KMS-11 (cell line): ENCODE data around the gene SAXO2.

Source experiments
- H2AFZ ChIP-seq: fragments of 200-600 bp; sonication (generic); 2 replicates; pipeline ENCODE4 v1.6.1; 2016; ENCODE audit warnings: antibody characterized with exemption, mixed run types, low read depth
- H3K27ac ChIP-seq: fragments of 200-600 bp; sonication (generic); 2 replicates; pipeline ENCODE4 v1.6.1; 2016; ENCODE audit warnings: mild to moderate bottlenecking, mixed run types
- H3K27me3 ChIP-seq: fragments of 200-600 bp; sonication (generic); 2 replicates; pipeline ENCODE4 v1.6.1; 2017; ENCODE audit warnings: mild to moderate bottlenecking, low read depth, mixed run types, moderate library complexity; ENCODE audit not compliant: insufficient read depth
- H3K36me3 ChIP-seq: fragments of 200-600 bp; sonication (generic); 2 replicates; pipeline ENCODE4 v1.6.1; 2017; ENCODE audit warnings: mild to moderate bottlenecking, mixed run types; ENCODE audit not compliant: insufficient read depth
- H3K4me1 ChIP-seq: fragments of 200-600 bp; sonication (generic); 2 replicates; pipeline ENCODE4 v1.6.1; 2016; ENCODE audit warnings: mild to moderate bottlenecking, low read depth, mixed run types; ENCODE audit not compliant: poor library complexity, severe bottlenecking
- H3K4me2 ChIP-seq: fragments of 200-600 bp; sonication (generic); 2 replicates; pipeline ENCODE4 v1.7.0; 2016; ENCODE audit warnings: mild to moderate bottlenecking, mixed run types
- H3K4me3 ChIP-seq: fragments of 200-600 bp; sonication (generic); IDR thresholded peaks from 2 replicates; pipeline ENCODE4 v1.6.1; 2017; ENCODE audit warnings: low read depth, low read length, mixed read lengths; ENCODE audit not compliant: insufficient read depth
- H3K79me2 ChIP-seq: fragments of 200-600 bp; sonication (generic); 2 replicates; pipeline ENCODE4 v1.6.1; 2016; ENCODE audit warnings: low read depth, mixed run types; ENCODE audit not compliant: insufficient read depth
- H3K9ac ChIP-seq: fragments of 200-600 bp; sonication (generic); 2 replicates; pipeline ENCODE4 v1.6.1; 2016; ENCODE audit warnings: mild to moderate bottlenecking, mixed run types
- H4K20me1 ChIP-seq: fragments of 200-600 bp; sonication (generic); 2 replicates; pipeline ENCODE4 v1.6.1; 2016; ENCODE audit warnings: mild to moderate bottlenecking, mixed run types; ENCODE audit not compliant: insufficient read depth
- TF ChIP-seq, protein P1 (sequence below): fragments of 200-600 bp; sonication (generic); conservative IDR thresholded peaks from 2 replicates; pipeline ENCODE4 v1.6.1; 2017; ENCODE audit warnings: low read depth, mild to moderate bottlenecking, antibody characterized with exemption, low read length, moderate library complexity, mixed read lengths

Gene SAXO2

DNA sequence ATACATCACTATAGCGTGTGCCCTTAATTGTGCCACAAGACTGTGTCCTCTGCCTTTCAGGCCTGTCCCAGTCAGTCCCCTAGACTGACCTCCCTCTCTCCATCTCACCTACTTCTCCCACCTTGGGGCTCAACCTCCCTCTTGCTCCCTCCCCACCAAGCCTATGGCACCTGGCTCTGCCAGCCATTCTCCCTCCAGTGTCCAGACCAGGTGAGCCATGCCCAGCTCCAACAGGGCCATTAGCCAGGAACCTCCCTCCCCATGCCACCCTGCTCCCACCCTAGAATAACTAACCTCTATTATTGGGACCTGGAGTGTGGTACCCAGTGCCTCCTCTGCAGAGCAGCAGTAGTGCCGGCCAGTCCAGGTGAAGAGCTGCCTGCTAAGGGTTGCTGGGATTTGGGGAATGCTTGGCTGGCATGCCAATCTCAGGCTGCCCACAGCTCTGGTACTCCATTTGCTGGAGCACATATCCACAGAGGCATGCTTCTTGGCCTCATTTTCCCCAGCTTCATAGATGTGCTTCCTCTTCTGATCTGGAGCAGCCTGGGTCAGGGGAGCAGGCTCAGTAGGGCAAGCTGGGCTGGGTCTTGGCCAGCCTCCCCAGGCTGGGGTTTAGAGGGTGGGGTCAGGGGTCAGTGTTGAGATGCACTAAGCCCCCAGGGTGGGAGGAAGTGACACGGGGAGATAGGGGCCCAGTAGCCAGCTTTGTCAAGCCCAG lies 38.8 kb downstream of the SAXO2 start:
- no peaks in the 10 kb centered on the region for H3K27me3 ChIP-seq
- TF ChIP-seq, protein P1, sequence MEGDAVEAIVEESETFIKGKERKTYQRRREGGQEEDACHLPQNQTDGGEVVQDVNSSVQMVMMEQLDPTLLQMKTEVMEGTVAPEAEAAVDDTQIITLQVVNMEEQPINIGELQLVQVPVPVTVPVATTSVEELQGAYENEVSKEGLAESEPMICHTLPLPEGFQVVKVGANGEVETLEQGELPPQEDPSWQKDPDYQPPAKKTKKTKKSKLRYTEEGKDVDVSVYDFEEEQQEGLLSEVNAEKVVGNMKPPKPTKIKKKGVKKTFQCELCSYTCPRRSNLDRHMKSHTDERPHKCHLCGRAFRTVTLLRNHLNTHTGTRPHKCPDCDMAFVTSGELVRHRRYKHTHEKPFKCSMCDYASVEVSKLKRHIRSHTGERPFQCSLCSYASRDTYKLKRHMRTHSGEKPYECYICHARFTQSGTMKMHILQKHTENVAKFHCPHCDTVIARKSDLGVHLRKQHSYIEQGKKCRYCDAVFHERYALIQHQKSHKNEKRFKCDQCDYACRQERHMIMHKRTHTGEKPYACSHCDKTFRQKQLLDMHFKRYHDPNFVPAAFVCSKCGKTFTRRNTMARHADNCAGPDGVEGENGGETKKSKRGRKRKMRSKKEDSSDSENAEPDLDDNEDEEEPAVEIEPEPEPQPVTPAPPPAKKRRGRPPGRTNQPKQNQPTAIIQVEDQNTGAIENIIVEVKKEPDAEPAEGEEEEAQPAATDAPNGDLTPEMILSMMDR: no peak
- H3K36me3 ChIP-seq: no peaks in the 10 kb centered on the region
- H3K4me2 ChIP-seq: no peak overlapping the region
- no peaks in the 10 kb centered on the region for H3K79me2 ChIP-seq
- no peak overlapping the region for H3K9ac ChIP-seq
- no peaks in the 10 kb centered on the region for H3K4me1 ChIP-seq
- H4K20me1 ChIP-seq: no peaks in the 10 kb centered on the region
- no peak overlapping the region for H2AFZ ChIP-seq
- no peak overlapping the region for H3K27ac ChIP-seq
- no peak overlapping the region for H3K4me3 ChIP-seq

DNA sequence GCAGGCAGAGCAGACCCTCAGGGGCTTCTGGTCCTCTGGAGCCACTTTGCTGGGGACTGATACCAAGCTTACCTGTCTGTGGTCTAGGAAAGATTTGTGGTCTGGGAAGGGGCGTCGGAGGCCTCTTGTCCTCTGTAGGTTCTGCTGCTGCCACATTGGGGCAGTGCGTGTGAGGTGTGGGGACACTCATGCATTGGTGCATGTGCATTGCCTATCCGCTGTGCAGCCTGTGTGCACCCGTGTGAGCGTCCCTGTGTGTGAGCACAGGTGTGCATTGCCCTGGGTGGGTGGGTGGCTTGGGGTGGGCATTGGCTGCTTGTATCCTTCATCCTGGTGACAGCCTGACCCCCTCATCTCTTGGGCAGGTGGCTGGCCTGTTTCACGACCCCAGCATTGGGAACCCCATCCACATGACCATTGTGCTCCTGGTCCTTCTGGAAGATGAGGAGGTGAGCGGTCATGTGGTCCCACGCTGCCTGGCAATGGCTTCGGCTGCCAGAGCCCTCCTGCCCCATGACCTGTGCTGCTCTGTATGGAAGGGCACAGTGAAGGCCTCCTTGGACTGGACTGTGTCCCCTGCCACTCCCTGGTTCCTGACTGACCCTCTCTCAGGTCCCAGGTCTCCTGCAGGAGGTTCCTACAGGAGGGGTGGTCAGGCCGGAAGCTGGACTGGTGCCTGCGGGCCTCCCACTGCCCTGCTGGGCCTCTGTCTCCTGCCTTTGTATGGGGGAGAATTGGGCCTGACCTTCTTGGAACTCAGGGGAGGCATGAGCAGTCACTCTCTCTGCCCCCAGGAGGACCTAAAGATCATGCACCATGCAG lies 41.5 kb downstream of the SAXO2 start:
- Histone ChIP-seq H3K4me1 (no peaks in the 10 kb centered on the region), H3K4me2 (no peak overlapping the region), H4K20me1 (no peaks in the 10 kb centered on the region), H3K27me3 (no peaks in the 10 kb centered on the region), H3K36me3 (no peaks in the 10 kb centered on the region), H3K27ac (no peak overlapping the region), H3K9ac (no peak overlapping the region), H2AFZ (no peak overlapping the region), H3K4me3 (no peak overlapping the region), H3K79me2 (no peaks in the 10 kb centered on the region)
- TF ChIP-seq, protein P1: no peak

DNA sequence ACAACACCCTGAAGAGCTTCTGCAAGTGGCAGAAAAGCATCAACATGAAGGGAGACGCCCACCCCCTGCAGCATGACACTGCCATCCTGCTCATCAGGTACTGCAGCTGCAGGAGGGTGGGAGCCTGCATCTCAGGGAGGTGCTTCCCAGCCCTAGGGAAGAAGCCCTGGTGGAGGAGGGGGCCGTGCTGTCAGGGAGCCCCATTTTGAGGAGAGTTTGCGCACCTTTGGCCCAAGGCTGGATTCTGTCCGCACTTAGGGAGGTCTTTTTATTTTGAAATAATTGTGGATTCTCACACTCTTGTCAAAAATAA lies 42.1 kb downstream of the SAXO2 start:
- Histone ChIP-seq H3K4me1 (no peaks in the 10 kb centered on the region), H4K20me1 (no peaks in the 10 kb centered on the region), H3K36me3 (no peaks in the 10 kb centered on the region), H2AFZ (no peak overlapping the region), H3K79me2 (no peaks in the 10 kb centered on the region), H3K4me2 (no peak overlapping the region), H3K27me3 (no peaks in the 10 kb centered on the region), H3K4me3 (no peak overlapping the region), H3K9ac (no peak overlapping the region), H3K27ac (no peak overlapping the region)
- TF ChIP-seq, protein P1: no peak

DNA sequence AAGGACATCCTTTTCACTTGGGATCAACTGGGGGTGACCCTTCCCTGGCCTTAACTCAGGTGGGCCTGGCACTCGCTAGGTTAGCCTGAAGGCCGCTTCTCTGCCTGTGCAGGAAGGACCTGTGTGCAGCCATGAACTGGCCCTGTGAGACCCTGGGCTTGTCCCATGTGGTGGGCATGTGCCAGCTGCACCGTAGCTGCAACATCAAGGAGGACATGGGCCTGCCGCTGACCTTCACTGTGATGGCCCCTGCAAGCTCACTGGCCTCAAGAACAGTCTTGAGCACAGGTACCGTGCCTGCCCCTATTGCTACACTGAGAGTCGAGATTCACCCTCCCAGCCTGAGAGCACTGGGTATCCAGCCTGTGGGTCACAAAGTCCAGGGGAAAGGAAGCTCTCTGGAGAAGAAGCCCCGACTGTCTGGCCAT lies 43.0 kb downstream of the SAXO2 start:
- H3K4me1 ChIP-seq: no peaks in the 10 kb centered on the region
- H3K36me3 ChIP-seq: no peaks in the 10 kb centered on the region
- no peak overlapping the region for H3K4me2 ChIP-seq
- H3K79me2 ChIP-seq: no peaks in the 10 kb centered on the region
- H3K4me3 ChIP-seq: no peak overlapping the region
- no peak overlapping the region for H3K27ac ChIP-seq
- H2AFZ ChIP-seq: no peak overlapping the region
- TF ChIP-seq, protein P1: no peak
- no peaks in the 10 kb centered on the region for H4K20me1 ChIP-seq
- H3K27me3 ChIP-seq: no peaks in the 10 kb centered on the region
- H3K9ac ChIP-seq: no peak overlapping the region
